Inflammatory macrophage treated with lipopolysaccharide for 4 hours (primary cell): Measurements from ENCODE around the gene MED12L.

Experiments
- DNase-seq: peaks from one replicate; pipeline ENCODE4 v3.0.0-alpha.2; 2020

The MED12L gene

DNA sequence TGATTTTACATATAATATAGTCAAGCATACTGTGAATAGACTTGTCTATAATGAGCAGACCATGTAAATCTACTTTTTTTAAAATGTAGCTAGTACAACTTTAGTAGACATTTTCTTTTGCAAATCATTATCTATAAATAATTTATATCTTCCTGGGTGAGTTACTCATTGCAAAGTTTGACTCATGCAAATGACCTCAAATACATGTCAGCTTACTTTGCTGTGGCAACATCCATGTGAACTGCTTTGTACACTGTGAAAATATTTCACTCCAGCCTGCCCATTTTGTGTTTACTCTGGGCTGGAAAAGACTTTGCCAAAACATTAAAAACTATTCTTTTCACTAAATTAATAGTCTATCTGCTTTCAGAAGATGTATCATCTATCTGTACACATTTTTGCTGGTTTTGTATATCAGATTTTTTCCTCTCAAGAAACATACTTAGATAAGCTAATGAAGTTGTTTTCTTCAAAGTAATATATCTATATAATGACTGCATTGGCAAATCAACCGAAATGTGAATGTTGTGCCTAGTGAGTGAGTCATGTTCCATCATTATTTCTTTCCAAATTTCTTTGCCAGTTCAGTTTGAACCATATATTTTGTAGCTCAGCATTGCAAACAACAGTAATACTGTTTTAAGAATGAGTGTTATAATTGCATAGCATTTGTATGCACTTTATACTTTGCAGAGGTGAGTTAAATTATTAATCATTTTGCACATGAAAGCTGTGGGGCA, 348.9 kb downstream of the MED12L start:
- DNase-seq: peak; percentile 42

DNA sequence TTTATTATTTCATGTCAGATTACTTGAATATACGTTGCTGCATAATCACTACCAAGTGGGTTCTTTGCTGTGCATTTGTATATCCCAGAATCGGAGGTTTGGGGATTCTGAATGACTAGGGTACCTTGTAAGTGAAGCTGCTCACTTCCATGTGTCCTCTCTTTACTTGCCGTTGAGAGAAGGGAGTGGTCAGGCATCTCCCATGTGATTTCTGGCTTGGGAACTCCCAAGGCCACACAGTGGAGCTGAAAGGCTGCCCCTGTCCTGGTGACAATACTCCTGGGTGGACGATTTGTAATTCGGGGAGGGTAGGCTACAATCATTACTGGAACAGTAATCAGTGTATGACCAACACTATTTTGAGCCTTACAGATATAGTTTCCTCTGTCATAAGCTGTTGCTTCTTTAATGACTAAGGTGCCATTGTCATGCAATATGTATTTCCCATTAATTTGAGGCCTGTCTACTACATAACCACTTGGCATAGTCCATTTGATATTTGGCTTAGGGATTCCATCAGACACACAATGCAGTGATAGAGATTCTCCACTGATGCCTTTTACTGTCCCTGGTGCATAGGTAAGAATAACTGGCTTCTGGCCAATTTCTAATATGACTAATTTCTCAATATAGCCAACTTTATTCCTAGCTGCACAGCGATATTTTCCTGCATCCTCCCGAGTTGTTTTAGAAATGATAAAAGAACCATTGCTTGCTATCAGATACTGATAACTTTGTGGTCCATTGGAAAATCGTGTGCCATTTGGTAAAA, 351.4 kb downstream of the MED12L start:
- DNase-seq: no peak

DNA sequence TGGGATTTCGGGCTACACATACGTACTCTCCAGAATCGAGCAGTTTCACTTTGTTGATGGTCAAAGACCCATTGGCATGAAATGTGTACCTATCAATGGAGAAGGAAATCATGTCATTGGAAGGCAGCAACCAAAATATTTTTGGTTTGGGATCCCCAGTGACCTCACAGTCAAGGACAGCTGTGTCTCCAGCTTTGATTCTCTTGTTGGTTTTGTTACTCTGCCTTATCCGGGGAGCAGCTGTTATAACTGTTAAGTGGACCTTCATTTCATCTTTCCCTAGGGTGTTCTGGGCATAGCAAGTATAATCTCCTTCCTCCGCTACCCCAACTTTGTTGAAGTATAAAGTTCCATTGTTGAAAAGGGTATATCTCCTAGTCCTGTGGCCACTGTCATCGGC, 352.4 kb downstream of the MED12L start:
- DNase-seq: no peak

DNA sequence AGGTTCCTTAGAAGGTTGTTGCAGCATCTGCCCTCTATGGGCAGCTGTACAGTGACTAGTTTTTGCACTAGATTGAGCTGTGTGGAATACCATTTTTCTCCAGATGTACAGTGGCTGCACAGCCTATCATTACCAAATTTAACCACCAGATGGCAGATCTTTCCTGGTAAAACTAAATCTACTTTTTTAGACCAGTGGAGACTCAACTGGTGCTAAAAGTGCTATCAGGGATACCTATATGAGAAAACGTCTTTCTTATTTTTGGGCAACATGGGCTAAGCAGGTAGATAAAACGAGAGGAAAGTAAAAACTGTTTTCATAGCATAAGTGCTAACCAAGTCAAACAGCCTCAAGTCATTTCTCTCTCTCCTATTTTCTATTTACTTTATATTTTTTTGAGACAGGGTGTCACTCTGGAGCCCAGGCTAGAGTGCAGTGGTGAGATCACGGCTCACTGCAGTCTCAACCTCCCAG, 354.2 kb downstream of the MED12L start:
- peak; percentile 65 for DNase-seq

DNA sequence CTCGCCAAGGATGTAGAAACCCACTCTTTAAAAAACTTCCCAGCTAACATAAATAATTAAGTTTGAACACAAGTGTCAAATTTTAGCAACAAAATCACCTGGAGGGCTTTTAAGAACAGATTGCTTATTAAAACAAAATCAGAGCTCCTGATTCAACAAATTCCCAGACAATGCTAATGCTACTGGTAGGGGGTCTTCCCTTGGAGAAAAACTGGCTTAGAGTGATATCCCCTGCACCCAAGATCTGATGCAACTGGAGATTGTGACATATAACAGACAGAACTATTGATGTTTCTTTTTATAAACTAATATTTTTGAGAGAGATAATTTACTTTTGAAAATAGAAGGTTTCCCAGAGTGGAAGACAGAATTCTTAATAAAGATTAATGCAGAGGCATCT, 355.5 kb downstream of the MED12L start:
- no peak for DNase-seq

DNA sequence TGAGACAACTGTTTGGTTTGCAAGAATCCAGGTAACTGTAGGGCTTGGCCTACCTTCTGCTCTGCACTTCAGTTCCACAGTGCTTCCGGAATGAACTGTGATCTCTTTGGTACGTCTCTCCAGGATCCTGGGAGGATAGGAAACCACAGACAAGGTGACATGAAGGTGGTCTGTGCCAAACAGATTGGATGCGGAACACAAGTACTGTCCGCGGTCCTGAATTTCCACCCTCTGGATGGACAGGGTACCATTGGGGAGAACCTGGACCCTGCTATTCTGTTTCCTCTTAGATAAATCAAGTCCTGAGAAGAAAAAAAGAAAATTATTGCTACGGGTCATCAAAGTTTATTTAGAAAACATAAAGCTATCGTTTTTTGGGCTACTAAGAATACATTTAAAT, 358.1 kb downstream of the MED12L start:
- DNase-seq: no peak

DNA sequence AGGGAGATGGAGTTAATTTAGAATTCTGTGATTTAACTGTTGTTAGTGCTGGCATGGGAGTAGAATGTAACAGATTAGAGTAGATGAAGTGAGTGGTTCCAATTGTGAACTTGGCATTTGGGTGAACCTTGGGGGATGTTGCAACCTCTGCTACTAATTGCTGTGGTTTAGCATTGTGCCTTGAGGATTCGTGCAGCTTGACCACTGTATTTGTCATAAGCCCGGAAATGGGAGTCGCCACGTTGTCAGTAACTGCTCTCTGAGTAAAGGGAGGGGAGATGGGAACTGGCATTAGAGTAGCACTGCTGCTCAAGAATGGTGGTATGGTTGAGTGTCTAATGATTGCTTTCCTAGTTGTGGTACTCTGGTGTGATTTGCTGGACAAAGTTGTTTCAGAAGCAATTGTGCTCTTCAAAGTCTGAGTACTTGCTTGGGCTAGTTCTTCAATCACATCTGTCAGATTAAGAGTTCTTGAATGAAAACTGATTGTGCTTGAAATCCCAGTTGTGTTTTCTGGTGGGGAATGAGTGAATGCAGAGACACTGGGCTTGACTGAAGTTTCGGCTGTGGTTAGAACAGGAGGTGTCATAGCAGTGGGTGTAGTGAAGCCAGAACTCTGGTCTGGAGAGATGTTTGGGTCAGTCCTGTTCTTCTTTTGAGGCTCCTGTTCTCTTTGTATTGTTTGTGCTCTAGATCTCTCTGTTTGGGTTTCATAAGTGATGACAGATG, 360.0 kb downstream of the MED12L start:
- peak; percentile 53 for DNase-seq

DNA sequence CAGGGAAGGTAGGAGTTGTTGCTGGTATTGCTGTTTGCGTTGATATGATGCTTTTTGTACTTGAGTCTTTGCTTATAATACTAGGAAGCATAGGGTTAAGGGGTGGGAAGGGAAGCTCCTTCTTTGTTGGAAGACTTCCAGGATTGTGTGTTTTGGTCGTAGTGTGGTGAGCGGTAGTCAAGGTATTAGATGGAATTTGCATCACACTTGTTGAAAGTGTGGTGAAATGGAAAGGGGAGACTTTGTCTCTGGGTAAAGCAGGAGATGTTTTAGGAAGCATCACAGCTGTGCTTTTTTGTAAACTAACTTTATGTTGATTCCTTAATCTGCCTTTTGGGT, 360.5 kb downstream of the MED12L start:
- DNase-seq: no peak

DNA sequence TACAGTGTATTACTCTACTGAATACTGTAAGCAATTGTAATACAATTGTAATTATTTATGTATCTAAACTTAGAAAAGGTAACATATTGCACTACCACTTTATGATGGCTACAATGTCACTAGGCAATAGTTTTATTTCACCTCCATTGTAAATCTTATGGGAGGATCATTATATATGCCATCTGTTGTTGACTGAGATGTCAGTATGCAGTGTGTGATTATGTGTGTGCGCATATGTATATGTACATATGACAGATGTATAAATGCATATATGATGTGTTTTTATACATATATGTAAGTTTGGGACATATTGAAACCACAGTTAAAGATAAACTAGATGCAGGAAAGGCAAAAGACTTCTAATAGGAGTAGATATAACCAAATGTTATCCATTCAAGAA, 366.9 kb downstream of the MED12L start:
- DNase-seq: no peak

DNA sequence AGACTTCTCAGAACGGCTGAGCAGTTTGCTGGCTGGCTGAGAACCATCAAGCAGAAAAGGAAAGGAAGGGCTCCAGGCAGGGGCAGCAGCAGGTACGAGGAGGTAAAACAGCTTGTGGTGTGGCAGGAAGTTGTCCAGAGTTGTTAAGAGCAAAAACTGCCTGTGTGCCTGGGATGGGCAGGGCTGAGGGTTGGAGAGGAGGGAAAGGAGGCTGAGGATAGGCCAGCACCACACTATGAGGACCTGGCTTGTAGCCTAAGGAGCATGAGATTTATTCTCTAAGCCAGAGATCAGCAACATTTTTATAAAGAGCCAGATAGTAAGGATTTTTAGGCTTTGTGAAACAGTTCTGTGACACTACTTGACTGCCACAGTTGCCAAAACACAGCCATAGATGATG, 367.4 kb downstream of the MED12L start:
- DNase-seq: no peak

DNA sequence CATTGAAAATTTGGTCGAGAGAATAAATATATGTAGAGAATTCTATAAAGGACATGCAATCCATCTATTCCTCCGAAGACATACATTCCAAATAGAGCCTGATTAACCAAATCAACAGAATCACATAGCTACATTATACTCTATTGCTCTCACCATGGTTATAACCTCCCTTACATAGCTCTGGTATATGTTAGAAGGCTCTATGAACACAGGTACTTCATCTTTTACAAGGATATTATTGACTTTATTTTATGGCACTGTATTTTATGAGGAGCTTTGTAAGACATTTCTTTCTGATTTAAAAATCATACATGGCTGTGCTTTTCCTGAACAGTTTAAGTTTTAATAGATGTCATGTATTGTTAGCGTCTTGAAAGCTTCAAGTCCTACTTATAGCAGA, 370.6 kb downstream of the MED12L start:
- no peak for DNase-seq

DNA sequence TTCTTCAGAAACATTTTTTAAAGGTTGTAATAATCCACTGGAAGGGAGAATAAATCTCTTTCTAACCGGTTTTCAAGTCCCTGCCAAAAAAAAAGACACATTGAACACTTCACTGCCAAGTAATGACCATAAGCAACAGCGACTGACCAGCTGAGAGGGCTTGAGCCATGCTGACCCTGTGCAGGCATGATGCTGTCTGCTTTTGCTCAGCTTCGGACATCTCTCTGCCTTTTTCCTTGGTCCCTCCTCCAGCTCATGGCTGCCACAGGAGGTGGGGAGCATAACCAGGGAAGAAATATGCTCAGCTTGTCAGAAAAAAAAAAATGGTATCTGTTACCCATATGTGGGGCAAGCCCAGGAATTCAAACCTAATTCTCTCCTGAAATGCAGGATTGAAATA, 373.9 kb downstream of the MED12L start:
- DNase-seq: no peak

DNA sequence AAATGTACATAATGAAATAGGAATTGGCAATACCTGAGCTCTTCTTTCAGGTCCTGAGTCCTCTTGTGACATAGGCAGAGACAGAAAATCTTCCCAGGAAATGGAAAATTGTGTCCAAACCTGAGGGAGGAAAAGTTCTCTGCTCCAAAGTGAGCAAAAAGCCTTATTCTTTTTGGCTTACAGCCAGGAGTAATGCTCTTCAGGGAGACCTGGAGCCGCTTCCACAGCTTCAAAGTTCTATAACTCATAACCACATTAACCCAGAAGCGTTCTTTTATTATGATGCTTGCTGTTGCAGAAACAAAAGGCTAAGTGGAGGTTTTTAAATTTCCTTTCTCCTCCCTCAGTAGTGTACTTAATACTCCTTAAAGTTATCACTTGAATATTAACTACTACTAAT, 374.8 kb downstream of the MED12L start:
- DNase-seq: no peak

DNA sequence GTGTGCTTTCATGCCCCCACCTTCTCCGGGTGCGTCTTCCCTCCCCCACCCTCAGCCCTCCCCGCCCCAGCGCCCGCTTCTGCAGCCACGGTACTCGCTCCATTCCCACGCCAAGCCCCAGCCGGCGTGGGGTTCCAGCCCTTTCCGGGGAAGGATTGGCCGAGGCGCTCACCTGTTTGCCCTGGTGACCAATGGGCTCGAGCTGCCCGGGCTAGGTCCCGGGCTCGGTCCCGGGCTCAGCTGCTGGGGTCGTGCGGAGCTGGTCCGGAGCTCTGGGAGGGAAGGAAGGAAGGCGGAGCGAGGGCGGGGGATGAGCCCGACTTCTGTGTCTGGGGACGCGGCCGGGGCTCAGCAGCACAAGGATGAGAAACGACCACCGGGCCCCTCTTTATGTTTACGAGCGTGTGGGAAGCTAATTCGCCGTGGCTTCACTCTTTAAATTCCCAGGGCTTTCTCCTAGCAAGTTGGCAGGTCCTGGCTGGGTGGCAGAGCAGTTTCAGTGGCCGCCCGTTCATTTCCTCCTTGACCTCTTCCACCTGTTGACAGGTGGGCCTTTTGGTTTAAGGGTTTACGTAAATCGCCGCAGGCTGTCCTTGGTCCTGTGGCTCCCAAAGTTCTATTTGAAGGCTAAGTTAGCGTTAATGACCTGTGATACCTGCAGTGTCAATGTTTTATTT, 375.4 kb downstream of the MED12L start, which contains the start of gene IGSF10:
Gene IGSF10 (minus strand): TSS at position 288 of the 677 bp plus-strand sequence. CDS start 2,352 bp downstream, outside the sequence.
- DNase-seq: no peak

DNA sequence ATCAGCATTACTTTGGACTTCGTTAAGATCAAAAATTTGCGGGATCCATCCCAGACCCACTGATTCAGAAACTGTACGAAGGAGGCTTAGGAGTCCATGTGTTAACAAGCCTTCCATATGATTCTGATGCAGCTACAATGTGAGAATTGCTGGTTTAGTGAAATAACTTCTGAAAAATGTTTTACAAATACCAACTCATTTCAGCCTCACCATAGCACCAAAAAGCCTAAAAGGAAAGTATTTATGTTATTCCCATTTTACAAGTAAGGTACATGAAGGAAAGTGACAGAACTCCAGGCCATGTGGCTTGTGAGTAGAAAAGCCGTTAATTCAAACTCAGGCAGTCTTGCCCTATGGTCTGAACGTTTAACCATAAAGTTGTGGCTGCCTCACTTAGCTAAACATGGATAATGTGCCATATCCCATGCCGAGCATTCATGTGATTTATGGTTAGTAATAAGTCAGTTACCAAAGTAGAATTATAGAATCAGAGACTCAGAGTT, 376.9 kb downstream of the MED12L start:
- no peak for DNase-seq

DNA sequence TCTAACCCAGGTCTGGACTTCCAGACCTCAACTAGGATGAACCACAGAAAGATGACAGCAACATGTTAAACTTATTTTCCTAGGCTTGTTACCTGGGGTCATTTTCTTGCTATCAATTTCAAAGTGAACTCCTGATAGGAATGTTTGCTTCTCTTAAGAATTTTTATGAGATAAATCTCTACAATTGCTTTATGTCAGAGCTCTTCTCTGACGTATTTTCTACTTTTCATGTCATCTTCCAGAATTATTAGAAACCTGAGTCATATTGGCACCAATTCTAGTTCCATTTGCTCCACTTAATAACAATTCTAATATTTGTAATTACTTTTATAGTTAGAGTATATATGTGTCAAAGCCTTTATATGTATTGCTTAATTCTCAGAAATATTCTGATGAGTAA, 377.5 kb downstream of the MED12L start:
- no peak for DNase-seq

DNA sequence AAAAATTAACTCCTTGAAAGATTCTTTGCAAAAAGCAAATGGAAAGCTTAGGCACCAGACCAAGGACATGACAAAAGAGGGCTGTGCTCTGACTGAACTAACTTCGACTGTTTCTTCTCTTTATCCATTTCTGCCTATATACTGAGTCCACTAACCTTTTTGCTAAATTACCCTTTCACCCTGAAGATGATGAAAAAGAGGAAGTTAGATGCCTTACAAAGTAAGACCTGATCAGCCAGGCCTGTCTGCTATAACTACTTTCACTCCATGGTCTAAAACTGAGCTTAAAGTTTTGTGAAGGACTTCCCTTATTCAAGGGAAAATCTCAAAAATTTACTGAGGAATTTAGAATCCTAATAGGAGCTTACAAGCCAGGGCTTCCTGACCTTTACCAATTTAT, 381.6 kb downstream of the MED12L start:
- DNase-seq: peak; percentile 16

DNA sequence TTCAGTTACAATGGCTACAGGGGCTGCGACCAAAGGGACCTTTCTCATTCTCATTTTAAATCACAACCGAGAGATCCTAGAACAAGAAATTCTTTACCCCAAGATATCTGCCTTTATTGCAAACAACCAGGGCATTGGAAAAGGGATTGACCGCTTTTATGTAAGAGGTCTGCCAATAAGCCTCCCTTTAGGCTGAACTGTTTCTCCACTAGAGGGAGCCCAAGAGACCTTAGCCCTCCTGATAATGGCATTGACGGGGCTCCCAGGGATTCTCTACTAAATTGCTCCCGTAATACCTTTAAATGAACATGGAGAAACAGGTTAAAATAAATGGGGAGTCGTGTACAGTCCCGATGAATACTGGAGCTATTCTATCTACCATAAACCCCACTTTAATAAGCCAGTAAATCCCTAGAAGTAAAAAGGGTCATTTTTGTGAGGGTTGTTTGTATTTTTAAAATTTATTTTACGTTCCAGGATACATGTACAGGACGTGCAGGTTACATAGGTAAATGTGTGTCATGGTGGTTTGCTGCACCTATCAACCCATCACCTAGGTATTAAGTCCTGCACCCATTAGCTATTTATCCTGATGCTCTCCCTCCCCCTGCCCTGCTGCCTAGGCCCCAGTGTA, 382.9 kb downstream of the MED12L start:
- peak; percentile 62 for DNase-seq

DNA sequence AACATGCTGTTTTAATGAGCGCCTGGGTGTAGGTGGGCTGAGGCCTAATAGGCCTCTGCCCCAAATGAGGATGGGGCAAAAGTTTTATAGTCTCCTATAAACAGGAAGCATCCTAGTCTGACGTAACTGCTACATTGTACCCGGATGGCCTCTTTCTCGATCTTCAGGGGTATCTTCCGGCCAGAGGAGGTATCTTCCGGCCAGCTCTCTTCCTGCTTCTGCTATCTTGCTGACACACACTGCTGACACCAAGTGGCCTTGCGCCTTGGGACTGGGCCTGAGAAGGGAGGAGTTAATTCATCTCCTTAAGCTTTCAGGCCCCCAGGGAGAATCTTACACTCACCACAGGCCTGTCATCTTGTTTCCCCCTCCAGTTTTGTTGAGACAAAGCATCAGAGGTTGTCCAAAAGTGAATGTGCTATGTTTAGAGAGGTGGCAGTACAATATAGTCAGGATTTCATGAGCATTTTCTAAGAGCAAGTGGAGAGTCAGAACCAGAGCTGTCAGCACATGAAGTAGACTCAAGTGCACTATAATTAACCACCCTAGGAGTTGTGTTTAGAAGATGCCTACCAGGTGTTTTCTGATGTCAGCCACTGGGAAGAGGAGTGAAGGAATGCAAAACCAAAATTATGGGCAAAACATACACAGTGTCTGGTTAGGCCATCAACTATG, 391.0 kb downstream of the MED12L start:
- no peak for DNase-seq

DNA sequence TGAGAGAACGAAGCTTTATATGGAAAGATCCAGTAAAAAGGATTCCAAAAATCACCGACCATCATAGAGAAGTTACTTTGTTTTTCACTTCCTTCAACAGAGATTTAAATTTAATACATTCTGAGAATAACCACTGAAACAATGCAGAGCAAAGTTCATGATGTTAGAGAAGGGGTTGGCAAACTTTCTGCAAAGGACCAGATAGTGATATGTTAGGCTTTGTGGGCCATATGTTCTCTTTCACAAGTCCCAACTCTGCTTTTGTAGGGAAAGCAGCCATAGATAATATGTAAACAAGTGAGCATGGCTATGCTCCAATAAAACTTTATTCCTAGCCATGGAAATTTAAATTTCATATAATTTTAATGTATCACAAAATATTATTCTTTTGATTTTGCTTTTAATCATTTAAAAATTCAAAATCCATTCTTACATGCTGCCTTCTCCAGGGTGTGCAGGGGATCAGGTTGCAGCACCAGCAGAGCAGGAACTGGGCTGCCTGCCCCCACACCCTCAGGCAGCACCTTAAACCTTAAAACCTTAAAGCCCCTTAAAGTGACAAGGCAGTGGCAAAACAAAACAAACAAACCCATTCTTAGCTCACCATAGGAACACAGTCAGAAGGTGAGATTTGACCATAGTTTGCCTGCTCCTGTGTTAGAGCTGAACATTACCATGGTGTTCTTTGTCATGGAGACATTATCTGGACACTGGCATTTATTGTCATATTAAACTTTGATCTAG, 392.3 kb downstream of the MED12L start:
- DNase-seq: no peak

DNA sequence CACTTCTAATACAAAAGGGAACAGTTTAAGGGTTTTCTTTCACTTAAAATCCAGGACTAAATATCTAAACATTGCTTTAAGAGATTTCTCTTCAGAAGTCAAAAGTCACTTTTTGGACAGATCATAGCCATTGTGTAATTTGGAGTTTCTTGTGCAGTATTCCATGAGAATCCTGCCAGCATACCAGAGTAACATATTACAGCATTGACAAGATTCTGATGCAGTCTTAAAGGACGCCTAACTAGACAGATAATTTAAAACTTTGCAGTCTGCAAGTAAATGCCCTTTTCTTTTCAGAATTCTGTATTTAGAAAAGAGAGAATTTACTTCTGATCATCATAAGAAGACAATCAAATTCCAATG, 392.9 kb downstream of the MED12L start:
- DNase-seq: no peak
